SU-DHL-6 (cell line): Measurements from ENCODE around the gene PRR7.

ENCODE experiments used
- H2AFZ ChIP-seq: fragments of 200-600 bp; sonication (generic); 2 replicates; pipeline ENCODE4 v1.6.1; 2014; ENCODE audit warnings: low read depth, mild to moderate bottlenecking, moderate library complexity, mixed read lengths, antibody characterized with exemption, low read length; ENCODE audit not compliant: severe bottlenecking
- H3F3A ChIP-seq: fragments of 200-600 bp; shearing (Covaris generic); 2 replicates; pipeline ENCODE4 v1.6.0; 2016; ENCODE audit warnings: antibody characterized with exemption, mild to moderate bottlenecking; ENCODE audit not compliant: insufficient read depth
- H3K27ac ChIP-seq: fragments of 200-600 bp; sonication (generic); 2 replicates; pipeline ENCODE4 v1.5.1; 2016; ENCODE audit warnings: low read depth, mild to moderate bottlenecking, low read length, moderate library complexity, mixed read lengths
- H3K27me3 ChIP-seq: fragments of 200-600 bp; sonication (generic), shearing (Covaris generic); 2 replicates; pipeline ENCODE4 v1.6.0; 2014; ENCODE audit warnings: mild to moderate bottlenecking, low read length
- H3K36me3 ChIP-seq: fragments of 200-600 bp; sonication (generic); 2 replicates; pipeline ENCODE4 v1.6.1; 2014; ENCODE audit warnings: mild to moderate bottlenecking, low read length, mixed read lengths
- H3K4me2 ChIP-seq: fragments of 300-600, 200-600 bp; shearing (Covaris generic), sonication (generic); 2 replicates; pipeline ENCODE4 v1.6.0; 2014; ENCODE audit warnings: low read length, low read depth, mild to moderate bottlenecking; ENCODE audit not compliant: poor library complexity, severe bottlenecking
- H3K4me3 ChIP-seq: fragments of 200-600 bp; sonication (generic); 2 replicates; pipeline ENCODE4 v1.5.1; 2014; ENCODE audit warnings: antibody characterized with exemption, low read length, mild to moderate bottlenecking, mixed read lengths; ENCODE audit not compliant: insufficient read depth, poor library complexity, severe bottlenecking
- H3K79me2 ChIP-seq: fragments of 200-600 bp; sonication (generic); 2 replicates; pipeline ENCODE4 v1.6.1; 2014; ENCODE audit warnings: mild to moderate bottlenecking, low read length, moderate library complexity; ENCODE audit not compliant: insufficient read depth
- H3K9ac ChIP-seq: fragments of 200-600 bp; sonication (generic); 2 replicates; pipeline ENCODE4 v1.7.0; 2014; ENCODE audit warnings: mild to moderate bottlenecking, low read length
- H3K9me2 ChIP-seq: fragments of 200-600 bp; sonication (generic); replicated peaks from 2 replicates; pipeline ENCODE4 v1.6.1; 2014; ENCODE audit warnings: low read length; ENCODE audit not compliant: insufficient read depth
- H3K9me3 ChIP-seq: fragments of 200-600 bp; sonication (generic); 2 replicates; pipeline ENCODE4 v1.6.1; 2014; ENCODE audit warnings: low read length, mixed read lengths; ENCODE audit not compliant: insufficient read depth
- H4K20me1 ChIP-seq: fragments of 200-600 bp; sonication (generic); 2 replicates; pipeline ENCODE4 v1.6.1; 2014; ENCODE audit warnings: low read depth, mild to moderate bottlenecking, antibody characterized with exemption, low read length, moderate library complexity, mixed read lengths
- CTCF ChIP-seq: fragments of 200-600 bp; sonication (generic); IDR thresholded peaks from one replicate; pipeline ENCODE4 v1.5.1; 2017; ENCODE audit warnings: antibody characterized with exemption, mild to moderate bottlenecking, low read length, moderate library complexity; ENCODE audit not compliant: insufficient read depth, poor library complexity, severe bottlenecking
- EZH2phosphoT487 ChIP-seq: fragments of 200-600 bp; sonication (generic), shearing (Covaris generic); conservative IDR thresholded peaks from 2 replicates; pipeline ENCODE4 v1.6.1; 2018; ENCODE audit warnings: mild to moderate bottlenecking, antibody characterized with exemption, low read length, moderate library complexity, mixed read lengths

Gene PRR7

DNA sequence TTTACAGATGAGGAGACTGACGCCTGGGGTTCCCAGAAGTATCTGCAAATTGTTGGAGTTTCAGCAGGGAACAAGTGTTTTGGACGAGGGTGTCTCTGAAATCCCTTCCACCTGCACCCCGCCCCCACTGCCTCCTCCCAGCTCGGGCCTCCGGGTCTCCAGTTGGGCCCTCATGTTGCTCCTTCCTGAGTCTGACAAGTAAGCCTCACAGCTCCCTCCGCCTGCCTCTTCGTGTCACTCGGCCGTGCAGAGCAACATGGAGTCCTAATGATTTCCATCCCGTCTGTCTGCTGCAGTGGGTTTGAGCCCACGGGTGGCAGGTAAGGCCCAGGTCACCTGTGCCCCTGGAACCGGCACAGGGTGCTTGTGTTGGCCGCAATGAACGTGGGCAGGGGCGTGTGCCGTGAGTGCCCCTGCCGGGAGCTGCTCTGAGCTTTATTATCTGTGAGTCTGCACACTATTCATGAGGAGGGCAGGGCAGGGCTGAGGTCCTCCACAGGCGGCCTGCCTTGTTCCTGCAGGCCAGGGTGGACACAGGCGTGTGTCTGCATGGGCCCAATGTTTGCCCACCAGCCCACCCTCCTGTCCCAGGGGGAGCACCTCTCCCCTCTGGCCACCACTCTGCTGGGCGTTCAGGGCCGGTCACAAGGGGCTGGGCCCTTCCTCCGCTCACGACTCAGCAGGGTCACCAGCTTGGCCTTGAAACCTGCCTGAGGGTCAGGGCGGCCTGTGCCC, 56.9 kb downstream of the PRR7 start:
- Histone ChIP-seq H3K4me2 (no peak overlapping the region), H3K27ac (no peak overlapping the region), H3K4me3 (no peak overlapping the region), H3K36me3 (peaks cover 5% of the 10 kb centered on the region), H2AFZ (no peak overlapping the region), H3F3A (peaks cover 25% of the 10 kb centered on the region), H3K27me3 (no peaks in the 10 kb centered on the region), H3K79me2 (peaks cover 13% of the 10 kb centered on the region; the same call in 1 of the 2 replicates), H3K9ac (no peak overlapping the region), H3K9me3 (no peaks in the 10 kb centered on the region), H3K9me2 (no peaks in the 10 kb centered on the region), H4K20me1 (no peaks in the 10 kb centered on the region)
- TF ChIP-seq CTCF (no peak), EZH2phosphoT487 (no peak)

GRCh38 chr5:177504086-177505056, 57.8 kb downstream of the PRR7 start:
- Histone ChIP-seq H3F3A (peaks cover 30% of the 10 kb centered on the region), H3K9me2 (no peaks in the 10 kb centered on the region), H3K4me3 (no peak overlapping the region), H3K79me2 (peaks cover 19% of the 10 kb centered on the region; the same call in 1 of the 2 replicates), H4K20me1 (no peaks in the 10 kb centered on the region), H3K27me3 (no peaks in the 10 kb centered on the region), H3K9ac (no peak overlapping the region), H3K9me3 (no peaks in the 10 kb centered on the region), H2AFZ (no peak overlapping the region), H3K36me3 (peaks cover 5% of the 10 kb centered on the region), H3K27ac (no peak overlapping the region; the same call in 1 of the 2 replicates), H3K4me2 (no peak overlapping the region)
- TF ChIP-seq EZH2phosphoT487: no peak
- TF ChIP-seq CTCF: no peak

DNA sequence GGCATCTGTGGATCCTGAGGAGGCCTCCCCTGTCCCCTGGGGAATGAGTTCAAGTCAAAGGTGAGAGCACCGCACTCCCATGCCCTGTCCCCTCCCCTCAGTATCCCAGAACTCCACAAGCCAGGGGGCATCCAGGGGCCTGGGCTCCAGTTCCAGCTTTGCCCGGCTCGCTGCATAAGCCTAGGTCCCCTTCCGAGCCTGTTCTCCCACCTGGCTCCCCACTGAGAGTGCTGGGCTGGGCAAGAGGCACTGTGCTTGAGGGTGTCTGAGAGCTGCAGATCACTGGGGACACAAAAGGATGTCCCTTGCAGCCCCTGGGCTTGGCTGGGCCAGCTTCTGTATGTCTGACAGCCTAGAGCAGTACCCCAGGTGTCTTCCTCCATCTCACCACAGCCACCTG, 58.5 kb downstream of the PRR7 start:
- Histone ChIP-seq H3K27ac (peak overlapping the region; percentile 41), H3F3A (peaks cover 34% of the 10 kb centered on the region), H3K27me3 (no peaks in the 10 kb centered on the region), H3K9me2 (no peaks in the 10 kb centered on the region), H3K79me2 (peaks cover 20% of the 10 kb centered on the region; the same call in 1 of the 2 replicates), H3K36me3 (peaks cover 5% of the 10 kb centered on the region), H3K4me3 (no peak overlapping the region), H2AFZ (no peak overlapping the region), H3K9ac (no peak overlapping the region), H4K20me1 (no peaks in the 10 kb centered on the region), H3K4me2 (no peak overlapping the region), H3K9me3 (no peaks in the 10 kb centered on the region)
- TF ChIP-seq CTCF (no peak), EZH2phosphoT487 (no peak)
